ENCODE results near the gene ACAA1. TPM values are rescaled to one million over a fixed set of nuclear protein-coding genes. Genes with fewer than 3 reads are reported as not detected.

The ACAA1 gene
- total and polyA plus RNA-seq, 10 of the 15 experiments (the other 5 are each of a cell fraction or from before 2014, with no cell fraction given) = 5.7 to 85.4 (median 60.6) TPM

DNA sequence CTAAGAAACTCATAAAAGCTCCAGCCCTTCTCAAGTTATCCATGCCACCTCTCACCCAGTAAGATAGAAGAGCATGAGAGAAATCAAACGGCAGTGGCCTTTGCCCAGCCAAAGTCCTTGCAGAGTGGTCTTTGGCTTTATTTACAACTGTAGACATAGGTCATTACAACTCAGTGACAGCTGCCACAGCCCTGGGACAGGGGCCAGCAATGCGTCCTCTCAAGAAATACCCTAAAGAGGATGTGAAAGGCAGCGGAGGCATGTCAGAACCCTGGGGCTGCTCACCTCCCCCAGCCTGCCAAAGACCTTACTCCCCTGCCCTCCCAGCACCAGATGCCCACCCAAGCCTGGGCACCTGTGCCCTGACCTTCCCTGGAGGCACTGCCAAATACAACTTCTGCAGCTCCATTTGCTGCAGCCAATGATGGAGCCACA, 6.3 kb downstream of the ACAA1 start:
- TF ChIP-seq PML (IDR thresholded peaks at IDR 0.05; ENCODE audit: low read length) (no peak), NR2C2 (IDR thresholded peaks at IDR 0.05; ENCODE audit: borderline replicate concordance, control insufficient read depth, insufficient read length, low read depth) (no peak), SPI1 (IDR thresholded peaks at IDR 0.05; ENCODE audit: borderline replicate concordance, insufficient read depth, low read depth, low read length) (peak; percentile 44; the same call in 1 of the 2 replicates), MYC (IDR thresholded peaks at IDR 0.05; ENCODE audit: insufficient read depth, insufficient read length, insufficient replicate concordance, low read length, severe bottlenecking) (no peak), RBBP5 (conservative IDR thresholded peaks at IDR 0.05) (no peak), NR2C1 (IDR thresholded peaks at IDR 0.05) (no peak), FOS (IDR thresholded peaks at IDR 0.05; ENCODE audit: borderline replicate concordance, extremely low read depth, insufficient read length) (no peak), IKZF1 (conservative IDR thresholded peaks at IDR 0.05) (no peak)
- H3K79me2 ChIP-seq (ENCODE audit: control insufficient read depth, insufficient read depth, low read length) = peaks cover 10% of the 10 kb centered on the region
- ATAC-seq = peak; percentile 77
- H3K4me2 ChIP-seq (ENCODE audit: control insufficient read depth, insufficient read depth) = peak overlapping the region; percentile 23; the same call in 1 of the 2 replicates
- RAD21 ChIA-PET (ENCODE audit: unreplicated experiment) = interaction anchor here (1.8 to 2.5 kb wide), 3 partner anchors 27 to 151 kb away, joined by 3 to 10 read pairs (median 9); partner anchors contain the start of genes OXSR1 and SLC22A14
- DNase-seq (ENCODE audit: low read depth, low spot score) = no peak
- BruUV-seq (replicated peaks) = no TSS peak
- H4K20me1 ChIP-seq (ENCODE audit: control insufficient read depth, insufficient read depth) = peaks cover 5% of the 10 kb centered on the region
- peak overlapping the region; percentile 31; the same call in 1 of the 2 replicates for H3K27ac ChIP-seq (ENCODE audit: control insufficient read depth, insufficient read depth)
- CTCF ChIA-PET = interaction anchor here (0.8 to 6.0 kb wide), 24 partner anchors 10 to 350 kb away, joined by 3 to 54 read pairs (median 6); partner anchors contain the start of genes OXSR1, SLC22A14 and XYLB
- POLR2A ChIA-PET = interaction anchor here (0.8 to 1.8 kb wide), 2 partner anchors 35 to 81 kb away, joined by 3 to 5 read pairs; partner anchors contain the start of gene OXSR1
- no peak for FAIRE-seq
- SMC1A ChIA-PET (ENCODE audit: uncharacterized antibody, unreplicated experiment) = interaction anchor here (0.6 to 4.4 kb wide), 15 partner anchors 10 to 350 kb away, joined by 3 to 18 read pairs (median 4); partner anchors contain the start of genes OXSR1 and SLC22A14
- in situ Hi-C loops (cut with MboI) = no loop called here
- H3K9ac ChIP-seq (ENCODE audit: control insufficient read depth, insufficient read depth, low read length) = no peak overlapping the region
- peaks cover 18% of the 10 kb centered on the region for H3K4me1 ChIP-seq (ENCODE audit: control insufficient read depth, insufficient read depth, low read length)
- H3K9me3 ChIP-seq (replicated peaks; ENCODE audit: control insufficient read depth, insufficient read depth, low read length) = no peaks in the 10 kb centered on the region
- H3K36me3 ChIP-seq (ENCODE audit: control insufficient read depth in 2 of 2, insufficient read depth in 2 of 2, low read length in 1 of 2) = peaks cover 21 to 47% of the 10 kb centered on the region in 2 experiments
- intact Hi-C loops (cut with micrococcal nuclease; ENCODE audit: unreplicated experiment) = no loop called here
- H3K4me3 ChIP-seq = no peak overlapping the region
- 97% methylated on average over 3 of the region's 3 CpGs for WGBS (ENCODE audit: insufficient coverage, insufficient replicate concordance, low lambda C conversion rate, missing lambda C conversion rate)
- H3K27me3 ChIP-seq (replicated peaks in 1 of 2; ENCODE audit: control insufficient read depth in 2 of 2, insufficient read depth in 2 of 2, low read length in 1 of 2) = no peaks in the 10 kb centered on the region
- H2AFZ ChIP-seq (ENCODE audit: control insufficient read depth, low read depth, low read length) = no peak overlapping the region

Data from GM12878 (cell line).